Measurements from ENCODE around the gene ACBD4. TPM values are rescaled to one million over a fixed set of nuclear protein-coding genes. Genes with fewer than 3 reads are reported as not detected.
A peak's percentile ranks its signal among the peaks of the same experiment; 100 is the strongest.

Gene ACBD4
- total and polyA plus RNA-seq, 2 of the 13 experiments (the other 11 are each of a cell fraction or from before 2014, with no cell fraction given): 16.1 to 26.9 TPM

GRCh38 chr17:45149037-45149668 is 13.7 kb downstream of the ACBD4 start (continued):
- TF ChIP-seq, protein P1, sequence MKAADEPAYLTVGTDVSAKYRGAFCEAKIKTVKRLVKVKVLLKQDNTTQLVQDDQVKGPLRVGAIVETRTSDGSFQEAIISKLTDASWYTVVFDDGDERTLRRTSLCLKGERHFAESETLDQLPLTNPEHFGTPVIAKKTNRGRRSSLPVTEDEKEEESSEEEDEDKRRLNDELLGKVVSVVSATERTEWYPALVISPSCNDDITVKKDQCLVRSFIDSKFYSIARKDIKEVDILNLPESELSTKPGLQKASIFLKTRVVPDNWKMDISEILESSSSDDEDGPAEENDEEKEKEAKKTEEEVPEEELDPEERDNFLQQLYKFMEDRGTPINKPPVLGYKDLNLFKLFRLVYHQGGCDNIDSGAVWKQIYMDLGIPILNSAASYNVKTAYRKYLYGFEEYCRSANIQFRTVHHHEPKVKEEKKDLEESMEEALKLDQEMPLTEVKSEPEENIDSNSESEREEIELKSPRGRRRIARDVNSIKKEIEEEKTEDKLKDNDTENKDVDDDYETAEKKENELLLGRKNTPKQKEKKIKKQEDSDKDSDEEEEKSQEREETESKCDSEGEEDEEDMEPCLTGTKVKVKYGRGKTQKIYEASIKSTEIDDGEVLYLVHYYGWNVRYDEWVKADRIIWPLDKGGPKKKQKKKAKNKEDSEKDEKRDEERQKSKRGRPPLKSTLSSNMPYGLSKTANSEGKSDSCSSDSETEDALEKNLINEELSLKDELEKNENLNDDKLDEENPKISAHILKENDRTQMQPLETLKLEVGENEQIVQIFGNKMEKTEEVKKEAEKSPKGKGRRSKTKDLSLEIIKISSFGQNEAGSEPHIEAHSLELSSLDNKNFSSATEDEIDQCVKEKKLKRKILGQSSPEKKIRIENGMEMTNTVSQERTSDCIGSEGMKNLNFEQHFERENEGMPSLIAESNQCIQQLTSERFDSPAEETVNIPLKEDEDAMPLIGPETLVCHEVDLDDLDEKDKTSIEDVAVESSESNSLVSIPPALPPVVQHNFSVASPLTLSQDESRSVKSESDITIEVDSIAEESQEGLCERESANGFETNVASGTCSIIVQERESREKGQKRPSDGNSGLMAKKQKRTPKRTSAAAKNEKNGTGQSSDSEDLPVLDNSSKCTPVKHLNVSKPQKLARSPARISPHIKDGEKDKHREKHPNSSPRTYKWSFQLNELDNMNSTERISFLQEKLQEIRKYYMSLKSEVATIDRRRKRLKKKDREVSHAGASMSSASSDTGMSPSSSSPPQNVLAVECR (CRISPR knock-in tag; IDR thresholded peaks at IDR 0.05; ENCODE audit: borderline replicate concordance): no peak
- no peak for TF ChIP-seq ZNF17 (CRISPR knock-in tag; IDR thresholded peaks at IDR 0.05)
- TF ChIP-seq, protein P2, sequence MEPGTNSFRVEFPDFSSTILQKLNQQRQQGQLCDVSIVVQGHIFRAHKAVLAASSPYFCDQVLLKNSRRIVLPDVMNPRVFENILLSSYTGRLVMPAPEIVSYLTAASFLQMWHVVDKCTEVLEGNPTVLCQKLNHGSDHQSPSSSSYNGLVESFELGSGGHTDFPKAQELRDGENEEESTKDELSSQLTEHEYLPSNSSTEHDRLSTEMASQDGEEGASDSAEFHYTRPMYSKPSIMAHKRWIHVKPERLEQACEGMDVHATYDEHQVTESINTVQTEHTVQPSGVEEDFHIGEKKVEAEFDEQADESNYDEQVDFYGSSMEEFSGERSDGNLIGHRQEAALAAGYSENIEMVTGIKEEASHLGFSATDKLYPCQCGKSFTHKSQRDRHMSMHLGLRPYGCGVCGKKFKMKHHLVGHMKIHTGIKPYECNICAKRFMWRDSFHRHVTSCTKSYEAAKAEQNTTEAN (CRISPR knock-in tag; conservative IDR thresholded peaks at IDR 0.05): peak; percentile 43; the same call in 1 of the 2 replicates
- no peak for TF ChIP-seq U2AF2 (IDR thresholded peaks at IDR 0.05; ENCODE audit: low read depth, low read length)
- no peak for TF ChIP-seq MTA3 (CRISPR knock-in tag; IDR thresholded peaks at IDR 0.05)
- TF ChIP-seq HOXA5 (CRISPR knock-in tag; IDR thresholded peaks at IDR 0.05): peak; percentile 71; the same call in 1 of the 2 replicates
- TF ChIP-seq ZNF549 (CRISPR knock-in tag; IDR thresholded peaks at IDR 0.05): no peak
- TF ChIP-seq SIX1 (CRISPR knock-in tag; IDR thresholded peaks at IDR 0.05; ENCODE audit: borderline replicate concordance): peak; percentile 36; the same call in 1 of the 2 replicates
- TF ChIP-seq IKZF1 (IDR thresholded peaks at IDR 0.05): no peak
- peak; percentile 57; the same call in 1 of the 2 replicates for TF ChIP-seq STAT6 (CRISPR knock-in tag; IDR thresholded peaks at IDR 0.05; ENCODE audit: borderline replicate concordance)
- no peak for TF ChIP-seq ZSCAN22 (CRISPR knock-in tag; IDR thresholded peaks at IDR 0.05)
- no peak; the same call in 1 of the 2 replicates for TF ChIP-seq ATF7-NPFF (CRISPR knock-in tag; IDR thresholded peaks at IDR 0.05; ENCODE audit: low read depth)
- no peak for TF ChIP-seq ZNF543 (CRISPR knock-in tag; IDR thresholded peaks at IDR 0.05)
- TF ChIP-seq ZNF501 (CRISPR knock-in tag; IDR thresholded peaks at IDR 0.05): peak; percentile 87
- TF ChIP-seq ZKSCAN8 (CRISPR knock-in tag; IDR thresholded peaks at IDR 0.05; ENCODE audit: borderline replicate concordance): peak; percentile 49; the same call in 1 of the 2 replicates
- TF ChIP-seq, protein P3, sequence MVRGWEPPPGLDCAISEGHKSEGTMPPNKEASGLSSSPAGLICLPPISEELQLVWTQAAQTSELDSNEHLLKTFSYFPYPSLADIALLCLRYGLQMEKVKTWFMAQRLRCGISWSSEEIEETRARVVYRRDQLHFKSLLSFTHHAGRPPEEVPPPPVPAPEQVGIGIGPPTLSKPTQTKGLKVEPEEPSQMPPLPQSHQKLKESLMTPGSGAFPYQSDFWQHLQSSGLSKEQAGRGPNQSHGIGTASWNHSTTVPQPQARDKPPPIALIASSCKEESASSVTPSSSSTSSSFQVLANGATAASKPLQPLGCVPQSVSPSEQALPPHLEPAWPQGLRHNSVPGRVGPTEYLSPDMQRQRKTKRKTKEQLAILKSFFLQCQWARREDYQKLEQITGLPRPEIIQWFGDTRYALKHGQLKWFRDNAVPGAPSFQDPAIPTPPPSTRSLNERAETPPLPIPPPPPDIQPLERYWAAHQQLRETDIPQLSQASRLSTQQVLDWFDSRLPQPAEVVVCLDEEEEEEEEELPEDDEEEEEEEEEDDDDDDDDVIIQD (CRISPR knock-in tag; IDR thresholded peaks at IDR 0.05; ENCODE audit: low read depth): no peak; the same call in 1 of the 2 replicates
- TF ChIP-seq TOPORS (CRISPR knock-in tag; IDR thresholded peaks at IDR 0.05): peak; percentile 27; the same call in 1 of the 2 replicates
- no peak; the same call in 1 of the 2 replicates for TF ChIP-seq PHF20 (CRISPR knock-in tag; IDR thresholded peaks at IDR 0.05)
- TF ChIP-seq ZNF747 (CRISPR knock-in tag; IDR thresholded peaks at IDR 0.05; ENCODE audit: borderline replicate concordance): peak; percentile 42; the same call in 1 of the 2 replicates
- TF ChIP-seq HES4 (CRISPR knock-in tag; IDR thresholded peaks at IDR 0.05; ENCODE audit: borderline replicate concordance): no peak
- TF ChIP-seq MATR3 (CRISPR knock-in tag; IDR thresholded peaks at IDR 0.05): no peak
